ENCODE results near the gene NME2.
"Not testable (repeated sequence)": the region's sequence is repeated elsewhere in the genome, so short reads cannot be mapped to it uniquely, and the experiment has no call there.

Gene NME2

DNA sequence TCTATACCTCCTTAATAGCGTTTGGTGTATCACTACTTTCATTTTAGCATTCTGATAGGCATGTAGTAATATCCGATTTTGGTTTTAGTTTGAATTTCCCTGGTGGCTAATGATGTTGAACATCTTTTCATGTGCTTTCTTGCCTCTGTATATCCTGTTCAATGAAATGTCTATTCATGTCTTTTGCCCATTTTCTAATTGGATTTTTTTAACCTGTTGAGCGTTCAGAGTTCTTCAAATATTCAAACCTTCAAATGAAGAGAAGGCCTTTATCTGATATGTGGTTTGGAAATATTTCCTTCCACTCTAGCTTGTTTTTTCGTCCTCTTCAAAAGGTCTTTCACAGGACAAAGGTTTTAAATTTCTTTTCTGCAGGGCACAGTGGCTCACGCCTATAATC lies 15.3 kb upstream of the NME2 start:
- DNase-seq (ENCODE audit: low read depth), result no peak

DNA sequence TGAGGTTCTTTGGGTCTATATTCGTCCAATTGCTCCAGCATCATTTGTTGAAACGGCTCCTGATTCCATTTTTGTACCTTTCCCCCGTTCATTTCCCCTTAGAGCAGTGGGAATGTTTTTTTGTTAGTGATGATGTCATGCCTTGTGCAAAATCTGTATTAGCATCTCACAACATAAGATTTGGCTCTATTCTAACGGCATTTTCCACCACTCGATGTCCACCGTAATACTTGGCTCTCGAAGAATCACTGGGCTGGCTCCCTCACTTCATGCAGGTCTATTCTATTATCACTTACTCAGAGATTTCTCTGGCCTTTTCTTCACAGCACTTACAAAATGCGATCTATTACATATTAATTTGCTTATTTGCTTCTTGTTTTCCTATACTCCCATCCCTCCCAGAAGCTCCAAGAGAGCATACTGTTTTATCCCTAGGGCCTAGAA lies 13.4 kb upstream of the NME2 start:
- H3K4me3 ChIP-seq (ENCODE audit: low read depth, low read length), result peak overlapping the region; percentile 29
- DNase-seq (ENCODE audit: low read depth), result no peak

More for the DNA sequence above, 15.3 kb upstream of the NME2 start:
- no peak overlapping the region for H3K4me3 ChIP-seq (ENCODE audit: low read depth, low read length)

DNA sequence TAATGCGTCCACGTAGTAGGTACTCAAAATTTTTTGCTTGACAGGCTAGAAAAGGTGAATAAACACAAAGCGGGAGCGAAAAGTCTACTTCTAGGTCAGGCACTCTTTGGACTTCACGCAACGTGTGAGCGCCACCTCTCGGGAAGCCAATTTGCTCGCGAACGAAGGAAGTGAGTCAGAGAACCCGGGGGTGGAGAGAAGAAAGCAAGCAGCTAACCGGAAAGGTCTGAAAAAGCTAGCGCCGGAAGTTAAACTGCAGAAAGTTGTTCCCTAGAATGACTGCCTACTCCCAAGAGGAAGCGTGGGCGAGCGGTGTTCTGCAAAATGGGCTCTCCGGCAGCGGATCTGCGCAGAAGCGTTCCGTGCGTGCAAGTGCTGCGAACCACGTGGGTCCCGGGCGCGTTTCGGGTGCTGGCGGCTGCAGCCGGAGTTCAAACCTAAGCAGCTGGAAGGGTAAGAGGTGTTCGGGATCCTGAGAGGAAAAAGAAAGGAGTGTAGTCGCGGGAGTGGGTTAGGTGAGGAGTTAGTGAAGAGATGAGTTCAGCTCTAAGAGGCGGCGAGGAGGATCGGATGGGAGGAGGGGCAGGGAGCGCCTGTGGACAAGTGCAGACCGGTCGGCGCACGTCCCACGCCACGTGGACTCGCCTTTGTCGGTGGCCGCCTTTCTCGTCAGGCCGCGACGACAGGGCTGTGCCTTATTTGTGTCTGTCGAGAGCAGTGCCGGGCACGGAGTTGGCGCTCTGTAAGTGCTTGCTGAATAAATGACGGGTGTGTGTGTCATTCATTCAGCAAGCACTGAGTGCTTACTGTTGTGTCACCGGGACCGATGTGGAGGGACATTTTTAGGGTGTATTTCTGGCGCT lies 12.8 kb upstream of the NME2 start, which contains the start of gene NME1:
Gene NME1, plus strand, starts transcription at position 350 of the 863 bp plus-strand sequence. CDS start 2,096 bp downstream, outside the sequence.
- DNase-seq (ENCODE audit: low read depth), result peak; percentile 98
- H3K4me3 ChIP-seq (ENCODE audit: low read depth, low read length), result peak within 1 kb of the TSS; percentile 58

DNA sequence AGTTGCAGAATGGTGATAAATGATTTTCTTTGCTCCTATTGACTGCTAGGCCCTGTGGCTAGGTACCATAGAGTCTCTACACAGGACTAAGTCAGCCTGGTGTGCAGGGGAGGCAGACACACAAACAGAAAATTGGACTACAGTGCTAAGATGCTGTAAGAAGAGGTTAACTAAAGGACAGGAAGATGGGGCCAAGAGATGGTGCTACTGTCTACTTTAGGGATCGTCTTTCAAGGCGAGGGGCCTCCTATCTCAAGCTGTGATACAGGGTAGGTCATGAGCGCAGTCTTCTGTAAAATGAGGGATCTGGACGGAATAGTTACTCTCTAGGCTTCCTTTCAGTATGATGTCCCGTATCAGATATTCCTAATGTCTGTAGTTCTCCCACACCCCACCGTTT lies 12.0 kb upstream of the NME2 start:
- DNase-seq (ENCODE audit: low read depth), result no peak
- peak overlapping the region; percentile 58 for H3K4me3 ChIP-seq (ENCODE audit: low read depth, low read length)

DNA sequence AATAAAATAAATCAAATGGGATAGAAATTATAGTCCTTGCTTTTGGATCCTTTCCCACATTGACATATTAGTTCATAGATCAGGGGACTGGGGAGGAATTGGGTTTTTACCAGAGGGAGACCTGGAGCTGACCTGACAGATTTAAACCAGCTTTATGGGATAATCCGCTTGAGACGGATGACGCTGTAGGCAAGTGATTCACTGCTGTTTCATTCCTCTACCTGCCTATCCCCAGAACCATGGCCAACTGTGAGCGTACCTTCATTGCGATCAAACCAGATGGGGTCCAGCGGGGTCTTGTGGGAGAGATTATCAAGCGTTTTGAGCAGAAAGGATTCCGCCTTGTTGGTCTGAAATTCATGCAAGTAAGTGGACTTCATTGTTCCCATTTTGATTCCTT lies 10.8 kb upstream of the NME2 start:
- no peak overlapping the region for H3K4me3 ChIP-seq (ENCODE audit: low read depth, low read length)
- DNase-seq (ENCODE audit: low read depth), result no peak

DNA sequence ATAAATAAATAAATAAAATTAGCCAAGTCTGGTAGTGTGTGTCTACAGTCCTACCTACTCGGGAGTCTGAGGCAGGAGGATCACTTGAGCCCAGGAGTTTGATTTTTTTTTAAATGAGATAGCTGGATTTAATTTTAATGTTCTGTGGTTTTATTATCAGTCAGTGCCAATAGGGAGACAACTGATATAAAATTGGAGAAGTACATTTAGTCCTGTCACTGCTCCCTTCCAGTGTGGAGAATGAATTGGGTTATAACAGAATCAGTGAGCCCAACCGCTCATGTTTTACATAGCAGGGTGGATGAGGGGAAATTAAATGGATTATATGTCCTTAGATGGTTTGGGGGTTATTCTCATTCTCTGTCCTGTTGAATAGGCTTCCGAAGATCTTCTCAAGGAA lies 6.6 kb upstream of the NME2 start:
- H3K4me3 ChIP-seq (ENCODE audit: low read depth, low read length), result no peak overlapping the region
- DNase-seq (ENCODE audit: low read depth), result no peak

DNA sequence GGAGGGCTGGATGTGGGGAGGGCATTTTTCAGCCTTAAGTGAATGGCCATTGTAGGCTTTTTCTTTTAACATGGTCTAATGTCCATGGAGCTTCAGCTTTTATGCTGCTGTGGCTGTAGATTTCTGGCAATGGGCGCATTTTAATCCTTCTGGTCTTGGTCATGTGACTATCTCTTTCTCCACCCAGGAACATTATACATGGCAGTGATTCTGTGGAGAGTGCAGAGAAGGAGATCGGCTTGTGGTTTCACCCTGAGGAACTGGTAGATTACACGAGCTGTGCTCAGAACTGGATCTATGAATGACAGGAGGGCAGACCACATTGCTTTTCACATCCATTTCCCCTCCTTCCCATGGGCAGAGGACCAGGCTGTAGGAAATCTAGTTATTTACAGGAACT lies 4.7 kb upstream of the NME2 start:
- no peak for DNase-seq (ENCODE audit: low read depth)
- no peak overlapping the region for H3K4me3 ChIP-seq (ENCODE audit: low read depth, low read length)

DNA sequence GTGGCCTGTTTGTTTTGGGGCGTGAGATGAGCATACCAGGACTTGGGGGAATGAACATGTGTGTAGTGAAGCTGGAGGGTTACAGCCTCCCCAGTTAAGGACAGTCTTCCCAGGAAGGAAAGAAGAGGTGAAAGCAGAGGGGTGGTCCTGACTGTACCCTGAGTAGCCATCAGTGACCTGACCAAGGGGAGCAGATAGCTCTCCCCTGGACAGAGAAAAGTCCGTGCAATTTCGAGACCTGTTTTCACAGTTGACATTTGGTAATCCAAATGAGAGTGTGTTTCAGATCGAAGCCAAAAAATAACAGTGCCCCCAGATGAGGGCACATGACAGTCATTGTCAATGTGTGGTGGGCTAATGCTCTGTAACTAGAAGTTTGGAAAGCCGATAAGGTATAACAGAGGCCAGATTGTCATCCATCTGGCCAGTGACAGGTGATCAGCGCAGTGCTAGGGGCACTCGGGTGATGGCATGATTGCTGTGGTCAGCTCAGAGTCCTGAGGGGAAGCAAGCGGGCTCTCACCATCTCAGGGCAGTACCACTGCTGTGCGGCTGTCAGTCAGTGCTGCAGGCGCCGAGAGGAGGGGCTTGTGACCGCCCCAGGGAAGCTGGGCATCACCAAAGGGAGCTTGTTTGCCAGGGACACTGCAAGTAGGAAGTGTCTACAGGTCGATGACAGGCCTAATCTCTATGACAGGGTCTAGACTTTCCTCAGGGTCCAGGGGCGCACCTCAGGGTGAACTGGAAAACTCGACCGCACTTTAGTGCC lies 1.1 kb upstream of the NME2 start:
- peak overlapping the region; percentile 93 for H3K4me3 ChIP-seq (ENCODE audit: low read depth, low read length)
- no peak for DNase-seq (ENCODE audit: low read depth)

DNA sequence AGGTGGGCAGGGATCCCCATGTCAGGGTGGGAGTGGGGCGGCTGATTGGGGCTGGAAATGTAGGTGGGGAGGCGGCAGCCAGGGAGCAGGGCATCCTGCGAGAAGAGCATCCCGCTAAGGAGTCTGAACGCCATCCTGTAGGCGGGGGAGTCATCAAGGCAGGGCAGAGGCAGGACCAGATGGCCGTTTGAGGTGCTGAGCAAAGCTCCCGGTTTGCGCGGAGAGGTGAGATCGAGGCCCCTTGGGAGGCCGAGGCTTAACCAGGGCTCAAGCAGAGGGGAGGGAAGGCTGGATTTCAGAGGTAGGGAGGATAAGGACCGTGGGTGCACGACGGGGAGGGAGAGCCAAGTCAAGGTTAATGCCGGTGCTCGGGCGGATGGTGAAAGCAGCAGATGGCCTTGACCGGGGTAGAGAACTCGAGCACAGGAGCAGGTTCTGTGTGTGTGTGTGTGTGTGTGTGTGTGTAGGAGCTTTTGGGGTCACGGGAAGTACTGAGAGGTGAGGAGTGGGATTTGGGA lies 472 bp upstream of the NME2 start:
- no peak for DNase-seq (ENCODE audit: low read depth)
- H3K4me3 ChIP-seq (ENCODE audit: low read depth, low read length), result peak overlapping the region; percentile 93

DNA sequence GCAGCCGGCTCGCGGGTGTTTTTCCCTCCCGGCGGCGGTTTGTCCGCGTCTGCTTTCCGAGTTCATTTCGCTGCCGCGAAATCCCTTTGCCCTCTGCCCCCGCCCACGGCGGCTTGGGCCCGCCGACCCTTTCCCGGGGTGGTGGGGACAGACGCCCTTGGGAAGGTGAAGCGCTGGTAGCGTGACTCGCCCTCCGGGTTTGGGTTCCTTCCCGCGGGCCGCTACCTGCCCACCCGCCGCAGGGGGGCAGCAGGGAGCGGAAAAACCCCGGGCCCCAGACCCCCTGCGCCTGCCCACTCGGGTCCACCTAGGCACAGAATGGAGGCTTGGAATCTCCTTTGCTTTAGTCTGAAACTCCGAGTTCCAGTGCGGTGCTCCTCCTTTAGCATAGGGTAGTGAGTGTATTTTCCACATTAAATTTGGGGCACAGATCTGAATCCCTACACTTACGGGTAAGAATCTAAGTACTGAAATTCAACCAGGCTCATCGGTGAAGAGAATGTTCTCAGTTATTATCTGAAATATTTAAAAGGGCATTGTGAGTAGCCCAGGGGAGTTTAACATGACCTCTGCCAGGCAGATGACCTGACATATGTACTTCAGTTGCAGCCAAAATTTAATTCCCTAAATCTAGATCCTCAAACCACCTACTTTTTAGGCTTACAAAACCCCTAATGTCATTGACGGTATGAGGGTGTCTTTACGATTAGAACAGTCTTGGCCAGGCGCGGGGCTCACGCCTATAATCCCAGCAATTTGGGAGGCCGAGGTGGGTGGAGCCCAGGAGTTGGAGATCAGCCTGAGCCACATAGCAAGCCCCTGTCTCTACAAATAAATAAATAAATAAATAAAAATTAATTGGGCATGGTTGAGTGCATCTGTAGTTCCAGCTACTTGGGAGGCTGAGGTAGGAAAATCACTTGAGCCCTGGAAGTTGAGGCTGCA lies 1.0 kb downstream of the NME2 start:
- no peak for DNase-seq (ENCODE audit: low read depth)
- H3K4me3 ChIP-seq (ENCODE audit: low read depth, low read length), result peak overlapping the region; percentile 93

DNA sequence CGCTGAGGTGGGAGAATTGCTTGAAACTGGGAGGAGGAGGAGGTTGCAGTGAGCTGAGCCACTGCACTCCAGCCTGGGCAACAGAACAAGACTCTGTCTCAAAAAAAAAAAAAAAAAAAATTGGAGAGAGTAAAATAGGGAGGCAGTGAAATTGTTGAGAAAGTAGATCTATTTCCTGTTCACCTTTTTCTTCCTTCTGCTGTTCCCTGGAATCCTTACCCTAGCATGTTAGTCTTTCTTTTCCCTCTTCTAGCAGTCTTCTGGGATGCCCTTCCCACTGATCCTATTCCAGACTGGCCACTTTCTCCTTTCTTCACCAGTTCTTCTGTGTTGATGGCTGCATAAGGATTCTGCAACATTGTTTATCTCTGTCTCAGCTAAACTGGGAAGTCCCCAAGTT lies 3.1 kb downstream of the NME2 start:
- H3K4me3 ChIP-seq (ENCODE audit: low read depth, low read length), result no peak overlapping the region
- no peak for DNase-seq (ENCODE audit: low read depth)

DNA sequence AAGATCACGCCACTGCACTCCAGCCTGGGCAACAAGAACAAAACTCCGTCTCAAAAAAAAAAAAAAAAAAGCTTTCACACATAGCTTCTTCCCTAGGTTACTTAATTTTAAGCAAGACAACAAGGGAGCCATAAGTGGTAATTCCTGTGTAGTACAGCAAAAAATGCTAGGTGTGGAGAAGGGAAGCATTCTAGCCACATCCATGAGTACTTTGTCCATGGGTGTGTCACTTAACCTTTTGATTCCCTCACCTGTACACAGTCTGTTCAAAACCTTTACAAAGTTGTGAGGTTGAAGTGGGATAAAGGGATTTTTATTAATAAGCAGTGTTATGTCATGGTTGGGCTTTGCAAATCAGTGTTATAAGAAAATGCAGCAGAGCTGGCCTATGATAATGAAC lies 4.5 kb downstream of the NME2 start:
- DNase-seq (ENCODE audit: low read depth), result no peak

DNA sequence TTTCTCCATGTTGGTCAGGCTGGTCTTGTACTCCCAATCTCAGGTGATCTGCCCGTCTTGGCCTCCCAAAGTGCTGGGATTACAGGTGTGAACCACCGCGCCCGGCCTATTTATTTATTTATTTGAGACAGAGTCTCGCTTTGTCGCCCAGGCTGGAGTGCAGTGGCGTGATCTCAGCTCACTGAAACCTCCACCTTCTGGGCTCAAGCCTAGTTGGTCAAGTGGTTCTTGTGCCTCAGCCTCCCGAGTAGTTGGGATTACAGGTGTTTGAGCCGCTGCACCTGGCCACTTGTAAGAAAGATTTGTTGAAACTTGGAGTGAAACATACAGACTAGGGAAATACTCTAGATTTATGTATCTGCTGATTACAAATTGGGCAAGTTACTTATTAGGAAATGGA lies 5.8 kb downstream of the NME2 start:
- H3K4me3 ChIP-seq (ENCODE audit: low read depth, low read length); DNase-seq (ENCODE audit: low read depth): not testable (repeated sequence)

More for the DNA sequence above, 4.5 kb downstream of the NME2 start:
- no peak overlapping the region for H3K4me3 ChIP-seq (ENCODE audit: low read depth, low read length)

DNA sequence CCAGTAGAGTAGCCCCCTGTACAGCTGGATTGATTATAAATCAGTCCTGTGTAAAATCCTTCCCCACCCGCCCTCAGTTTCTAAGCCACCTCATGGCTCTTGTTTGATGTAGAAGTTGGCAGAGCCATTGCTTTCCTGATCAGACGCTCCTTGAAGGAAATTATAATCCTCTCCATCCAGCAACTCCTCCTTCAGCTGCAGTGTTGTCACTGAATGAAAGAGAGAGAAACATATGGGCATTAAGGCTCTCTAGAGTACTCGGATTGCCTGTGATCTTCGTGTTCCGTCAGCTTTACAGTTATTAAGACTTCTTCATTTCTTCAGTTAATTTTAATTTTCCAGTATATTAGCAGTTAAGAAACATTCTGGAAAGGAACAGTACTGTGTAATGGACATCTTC lies 14.3 kb downstream of the NME2 start:
- no peak for DNase-seq (ENCODE audit: low read depth)
- no peak overlapping the region for H3K4me3 ChIP-seq (ENCODE audit: low read depth, low read length)

DNA sequence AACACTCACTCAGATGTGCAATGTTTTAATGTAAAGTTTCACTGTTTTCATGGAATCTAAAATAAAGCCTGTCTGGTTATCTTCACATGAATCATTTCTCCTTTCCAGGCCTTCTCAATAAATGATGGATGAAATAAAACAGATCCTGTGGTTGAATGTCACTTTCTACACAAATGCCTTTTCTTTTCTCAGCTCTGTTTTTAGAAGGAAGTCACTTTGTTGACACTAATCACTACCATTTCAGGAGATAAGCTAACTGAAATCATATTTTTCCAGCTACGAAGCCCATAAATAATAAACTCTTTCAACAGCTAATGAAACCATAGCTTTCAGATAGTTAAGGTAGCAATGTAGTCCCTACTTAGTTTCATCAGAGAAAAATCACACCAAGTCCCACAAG lies 17.9 kb downstream of the NME2 start:
- no peak for DNase-seq (ENCODE audit: low read depth)
- no peak overlapping the region for H3K4me3 ChIP-seq (ENCODE audit: low read depth, low read length)

DNA sequence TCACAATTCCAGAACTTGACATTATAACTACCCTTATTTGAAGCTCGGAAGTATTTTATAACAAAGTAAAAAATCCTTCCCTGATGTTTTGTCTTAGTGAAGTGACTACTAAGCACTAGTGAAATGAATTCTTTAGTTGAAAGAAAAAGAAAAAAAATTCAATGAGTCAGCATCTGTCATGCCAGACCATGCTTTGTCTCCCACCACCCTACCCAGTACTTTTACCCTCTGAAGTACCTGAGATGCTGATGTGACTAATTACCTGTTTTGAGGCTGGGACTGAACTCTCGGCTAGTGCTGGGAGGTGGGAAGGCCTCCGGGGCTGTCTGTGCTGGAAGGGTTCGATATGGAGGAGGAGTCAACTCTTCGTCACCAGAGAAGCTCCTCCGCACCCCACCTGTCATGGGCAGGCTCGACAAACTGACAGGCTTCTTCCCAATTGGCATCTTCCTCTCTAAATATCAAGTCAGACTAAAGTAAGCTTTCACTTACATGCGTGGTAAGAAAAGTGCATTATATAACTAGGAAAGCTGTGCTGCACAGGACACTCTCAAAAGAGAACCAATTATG lies 19.6 kb downstream of the NME2 start:
- no peak overlapping the region for H3K4me3 ChIP-seq (ENCODE audit: low read depth, low read length)
- DNase-seq (ENCODE audit: low read depth), result no peak

DNA sequence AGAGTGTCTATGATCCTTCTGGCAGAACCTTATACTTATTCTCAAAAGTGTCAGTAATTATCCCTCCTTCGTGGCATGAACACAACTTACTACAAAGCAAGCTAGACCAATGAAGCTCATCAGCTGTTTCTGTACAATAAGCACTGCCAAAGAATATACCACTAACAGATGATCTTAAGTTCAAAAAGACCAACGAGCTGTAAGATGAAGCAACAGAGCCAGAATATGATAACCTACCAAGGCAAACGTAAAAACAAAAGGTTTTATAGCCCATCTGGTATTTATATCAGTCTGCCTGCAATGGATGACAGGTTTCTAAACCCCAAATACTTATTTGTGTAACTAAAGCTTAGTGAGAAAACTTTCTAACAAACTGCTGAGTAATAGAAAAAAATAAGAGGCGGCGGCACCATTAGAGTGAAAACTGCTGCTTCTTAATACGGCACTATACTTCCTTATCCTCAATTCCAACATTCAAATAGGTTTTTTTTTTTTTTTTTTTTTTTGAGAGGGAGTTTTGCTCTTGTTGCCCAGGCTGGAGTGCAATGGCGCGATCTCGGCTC lies 22.1 kb downstream of the NME2 start:
- DNase-seq (ENCODE audit: low read depth), result no peak

DNA sequence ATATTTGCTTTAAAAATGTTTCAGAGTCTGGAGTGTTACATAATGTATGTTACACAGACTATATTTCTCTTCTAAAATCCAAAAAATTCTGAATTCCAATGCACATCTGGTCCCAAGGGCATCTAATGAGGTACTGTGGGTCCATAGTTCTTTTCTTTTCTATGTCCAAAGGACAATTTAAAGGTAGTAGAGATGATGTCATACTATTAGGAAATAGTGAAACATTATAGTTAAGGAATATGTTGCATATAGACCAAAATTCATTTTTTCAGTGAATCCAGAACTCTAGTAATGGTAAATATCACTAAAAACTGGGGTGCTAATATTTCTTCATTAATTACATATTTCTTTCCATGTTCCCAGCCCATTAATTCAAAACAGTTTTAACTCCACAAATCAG lies 23.0 kb downstream of the NME2 start:
- no peak overlapping the region for H3K4me3 ChIP-seq (ENCODE audit: low read depth, low read length)
- DNase-seq (ENCODE audit: low read depth), result no peak

More for the DNA sequence above, 22.1 kb downstream of the NME2 start:
- H3K4me3 ChIP-seq (ENCODE audit: low read depth, low read length), result no peak overlapping the region

DNA sequence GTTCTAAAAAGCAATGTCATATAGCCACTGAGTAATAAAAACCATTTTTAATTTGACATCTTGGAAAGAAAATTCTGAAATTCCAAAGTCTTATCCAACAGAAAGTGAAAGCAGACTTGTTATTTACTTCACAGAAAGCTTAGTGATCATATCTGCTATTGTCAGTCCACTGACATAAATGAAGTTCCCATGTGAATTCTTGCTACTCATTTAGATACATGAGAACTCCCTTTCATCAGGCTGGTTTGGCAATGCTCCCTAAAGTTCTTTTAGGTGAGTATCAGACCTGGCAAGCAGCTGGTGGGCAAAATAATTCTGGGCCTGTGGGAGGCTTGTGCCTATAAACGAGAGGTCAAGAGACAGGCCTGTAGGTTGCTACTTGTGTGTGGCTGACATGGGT lies 23.4 kb downstream of the NME2 start:
- no peak overlapping the region for H3K4me3 ChIP-seq (ENCODE audit: low read depth, low read length)
- DNase-seq (ENCODE audit: low read depth), result no peak
